HepG2 (cell line): ENCODE measurements around the gene TBCB. TPM values are rescaled to one million over a fixed set of nuclear protein-coding genes. Genes with fewer than 3 reads are reported as not detected.
A peak's percentile ranks its signal among the peaks of the same experiment; 100 is the strongest.

Experiments
- ARNT2 ChIP-seq: sonication (generic); formaldehyde crosslinking; IDR thresholded peaks from 2 replicates; pipeline ENCODE4 v1.8.0; 2022; ENCODE audit warnings: mild to moderate bottlenecking, low read depth, missing genetic modification reagents, moderate library complexity
- CEBPB ChIP-seq: IDR thresholded peaks from 2 replicates; pipeline ENCODE4 v1.6.1; 2011; ENCODE audit warnings: low read depth, low read length, improper control_type of control experiment, borderline replicate concordance
- EZH2 ChIP-seq: conservative IDR thresholded peaks from 2 replicates; pipeline ENCODE4 v1.6.1; 2012; ENCODE audit warnings: mild to moderate bottlenecking, low read depth, low read length, moderate library complexity
- FOXM1 ChIP-seq: sonication (generic); formaldehyde crosslinking; IDR thresholded peaks from 2 replicates; pipeline ENCODE4 v1.5.0; 2020; ENCODE audit warnings: missing genetic modification reagents
- GFI1 ChIP-seq: sonication (generic); formaldehyde crosslinking; IDR thresholded peaks from 2 replicates; pipeline ENCODE4 v1.5.0; 2020; ENCODE audit warnings: missing genetic modification reagents, mild to moderate bottlenecking, borderline replicate concordance
- JUN ChIP-seq: sonication (generic); formaldehyde crosslinking; IDR thresholded peaks from 2 replicates; pipeline ENCODE4 v1.4.0; 2020; ENCODE audit warnings: mild to moderate bottlenecking, missing genetic modification reagents
- NFE2 ChIP-seq: sonication (generic); formaldehyde crosslinking; IDR thresholded peaks from 2 replicates; pipeline ENCODE4 v1.4.0; 2020; ENCODE audit warnings: missing genetic modification reagents
- NFKBIZ ChIP-seq: IDR thresholded peaks from 2 replicates; pipeline ENCODE4 v1.6.1; 2018; ENCODE audit warnings: missing genetic modification reagents, missing compliant biosample characterization
- NR3C1 ChIP-seq: sonication (generic); formaldehyde crosslinking; IDR thresholded peaks from 2 replicates; pipeline ENCODE4 v1.4.0; 2020; ENCODE audit warnings: missing genetic modification reagents
- PAF1 ChIP-seq: IDR thresholded peaks from 2 replicates; pipeline ENCODE4 v1.6.1; 2016; ENCODE audit warnings: missing genetic modification reagents, missing compliant biosample characterization
- REL ChIP-seq: sonication (generic); formaldehyde crosslinking; conservative IDR thresholded peaks from 2 replicates; pipeline ENCODE4 v1.8.0; 2022; ENCODE audit warnings: mild to moderate bottlenecking, missing genetic modification reagents, moderate library complexity
- REPIN1 ChIP-seq: sonication (generic); formaldehyde crosslinking; IDR thresholded peaks from 2 replicates; pipeline ENCODE4 v1.8.0; 2022; ENCODE audit warnings: missing genetic modification reagents, low read depth, mild to moderate bottlenecking, borderline replicate concordance
- SATB2 ChIP-seq: sonication (generic); formaldehyde crosslinking; IDR thresholded peaks from 2 replicates; pipeline ENCODE4 v1.5.0; 2020; ENCODE audit warnings: missing genetic modification reagents
- SSRP1 ChIP-seq: IDR thresholded peaks from 2 replicates; pipeline ENCODE4 v1.6.1; 2016; ENCODE audit warnings: control low read depth
- TAF1 ChIP-seq: sonication (generic); formaldehyde crosslinking; IDR thresholded peaks from 2 replicates; pipeline ENCODE4 v1.4.0; 2020; ENCODE audit warnings: missing genetic modification reagents
- YY1 ChIP-seq: IDR thresholded peaks from 2 replicates; pipeline ENCODE4 v1.6.1; 2011; ENCODE audit warnings: low read length, low read depth, moderate library complexity, mild to moderate bottlenecking; ENCODE audit not compliant: insufficient read depth, insufficient replicate concordance
- ZNF207 ChIP-seq: fragments of 450-650 bp; IDR thresholded peaks from 2 replicates; pipeline ENCODE4 v1.6.1; 2016; ENCODE audit warnings: antibody characterized with exemption, borderline replicate concordance
- ZNF329 ChIP-seq: sonication (generic); formaldehyde crosslinking; IDR thresholded peaks from 2 replicates; pipeline ENCODE4 v1.9.0; 2021; ENCODE audit warnings: low read depth, mild to moderate bottlenecking, missing genetic modification reagents
- ZNF33B ChIP-seq: sonication (generic); formaldehyde crosslinking; IDR thresholded peaks from 2 replicates; pipeline ENCODE4 v1.5.1; 2020; ENCODE audit warnings: mild to moderate bottlenecking, missing genetic modification reagents
- ZNF367 ChIP-seq: sonication (generic); formaldehyde crosslinking; IDR thresholded peaks from 2 replicates; pipeline ENCODE4 v1.4.0; 2020; ENCODE audit warnings: missing genetic modification reagents, borderline replicate concordance
- ZSCAN30 ChIP-seq: sonication (generic); formaldehyde crosslinking; IDR thresholded peaks from 2 replicates; pipeline ENCODE4 v1.5.0; 2020; ENCODE audit warnings: mild to moderate bottlenecking, missing genetic modification reagents
- polyA plus RNA-seq, 8 experiments: library from polyadenylated mRNA; depleted of rRNA in 3 of 8; stranded (reverse) in 7 of 8; unstranded in 1 of 8; fragments of >200 nt; fragmentation: Illumina TruSeq in 4 of 8; extraction: Trizol in 4 of 8; gene quantifications; 2 replicates each; pipeline versions ENCODE4 v1.2.1 to v1.2.3, GENCODE V29; 2011 to 2016; ENCODE audit warnings: low read depth in 4 of 8, missing spikeins in 1 of 8, mixed read lengths in 1 of 8; ENCODE audit not compliant: insufficient read depth in 1 of 8
- total RNA-seq, 5 experiments: library from RNA; depleted of rRNA; stranded (reverse); fragments of >200 nt; fragmentation: Illumina TruSeq; extraction: Trizol; gene quantifications; 2 replicates each; pipeline ENCODE4 v1.2.3, GENCODE V29; 2016; ENCODE audit warnings: low read depth in 1 of 5
- TF ChIP-seq, protein P1 (sequence below): sonication (generic); formaldehyde crosslinking; IDR thresholded peaks from 2 replicates; pipeline ENCODE4 v1.4.0; 2020; ENCODE audit warnings: missing genetic modification reagents; ENCODE audit errors: not compliant biosample characterization
- TF ChIP-seq, protein P2 (sequence below): sonication (generic); formaldehyde crosslinking; IDR thresholded peaks from 2 replicates; pipeline ENCODE4 v1.8.0; 2022; ENCODE audit warnings: low read depth, missing genetic modification reagents
- TF ChIP-seq, protein P3 (sequence below), 2 experiments: sonication (generic) in 1 of 2; formaldehyde crosslinking in 1 of 2; IDR thresholded peaks; 2 replicates each; pipeline versions ENCODE4 v1.4.0 to v1.6.1; 2016 to 2020; ENCODE audit warnings: borderline replicate concordance in 1 of 2, low read depth in 1 of 2, mild to moderate bottlenecking in 1 of 2, missing genetic modification reagents in 1 of 2

Gene TBCB
- total and polyA plus RNA-seq, 2 of the 13 experiments (the other 11 are each of a cell fraction or from before 2014, with no cell fraction given), result 271 to 276 TPM

DNA sequence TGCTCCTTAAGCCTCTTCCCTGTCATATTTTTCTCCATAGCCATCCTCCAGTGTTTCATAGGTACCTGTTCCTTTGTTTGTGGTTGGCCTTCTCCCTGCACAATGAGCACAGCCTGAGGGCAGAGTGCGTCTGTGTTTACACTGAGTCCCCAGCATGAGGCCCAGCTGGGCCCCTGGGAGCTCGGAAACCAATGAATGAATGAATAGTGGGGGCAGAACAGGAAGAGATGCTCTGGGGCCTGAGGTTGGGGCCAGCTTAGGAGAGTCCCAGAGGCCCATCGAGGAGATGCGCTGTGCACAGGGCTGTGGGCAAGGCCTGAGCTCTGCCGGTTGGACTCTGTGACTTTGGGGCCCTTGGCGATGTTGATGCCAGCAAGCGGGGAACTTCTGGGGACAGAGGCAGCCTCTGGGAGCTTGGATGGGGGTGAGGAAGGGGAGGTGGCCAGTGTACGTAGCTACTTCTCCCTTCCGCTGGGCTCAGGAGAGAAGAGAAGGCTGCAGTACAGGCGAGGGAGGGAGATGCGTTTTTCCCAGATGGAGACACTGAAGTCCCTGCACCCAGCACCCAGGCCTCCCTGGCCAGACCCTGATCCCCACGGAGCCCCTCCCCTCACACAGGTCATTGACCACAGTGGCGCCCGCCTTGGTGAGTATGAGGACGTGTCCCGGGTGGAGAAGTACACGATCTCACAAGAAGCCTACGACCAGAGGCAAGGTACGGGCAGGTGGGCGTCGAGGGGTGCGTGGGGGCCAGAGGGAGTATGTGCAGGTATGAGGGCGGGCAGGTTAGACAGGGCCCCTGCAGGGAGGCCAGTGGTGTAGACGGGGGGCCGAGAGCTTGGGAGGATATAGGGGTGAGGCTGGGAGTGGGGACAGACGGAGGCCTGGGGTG, 5.1 kb downstream of the TBCB start (continued):
- TF ChIP-seq, protein P1, sequence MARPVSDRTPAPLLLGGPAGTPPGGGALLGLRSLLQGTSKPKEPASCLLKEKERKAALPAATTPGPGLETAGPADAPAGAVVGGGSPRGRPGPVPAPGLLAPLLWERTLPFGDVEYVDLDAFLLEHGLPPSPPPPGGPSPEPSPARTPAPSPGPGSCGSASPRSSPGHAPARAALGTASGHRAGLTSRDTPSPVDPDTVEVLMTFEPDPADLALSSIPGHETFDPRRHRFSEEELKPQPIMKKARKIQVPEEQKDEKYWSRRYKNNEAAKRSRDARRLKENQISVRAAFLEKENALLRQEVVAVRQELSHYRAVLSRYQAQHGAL, result no peak
- no peak for TF ChIP-seq NFE2 (CRISPR knock-in tag)
- TF ChIP-seq ZNF367 (CRISPR knock-in tag), result no peak
- no peak for TF ChIP-seq ZNF33B
- no peak for TF ChIP-seq NR3C1 (CRISPR knock-in tag)
- TF ChIP-seq FOXM1 (CRISPR knock-in tag), result no peak
- no peak for TF ChIP-seq ZNF207
- no peak for TF ChIP-seq SSRP1
- TF ChIP-seq ARNT2 (CRISPR knock-in tag), result no peak
- peak; percentile 78 for TF ChIP-seq NFKBIZ (CRISPR knock-in tag)
- no peak for TF ChIP-seq SATB2 (CRISPR knock-in tag)
- peak; percentile 64; the same call in 1 of the 2 replicates for TF ChIP-seq GFI1
- no peak for TF ChIP-seq ZNF329
- no peak for TF ChIP-seq EZH2
- peak; percentile 78 for TF ChIP-seq TAF1 (CRISPR knock-in tag)
- no peak for TF ChIP-seq ZSCAN30 (CRISPR knock-in tag)
- TF ChIP-seq JUN (CRISPR knock-in tag), result peak; percentile 63; the same call in 1 of the 2 replicates
- no peak for TF ChIP-seq PAF1 (CRISPR knock-in tag)
- TF ChIP-seq, protein P2, sequence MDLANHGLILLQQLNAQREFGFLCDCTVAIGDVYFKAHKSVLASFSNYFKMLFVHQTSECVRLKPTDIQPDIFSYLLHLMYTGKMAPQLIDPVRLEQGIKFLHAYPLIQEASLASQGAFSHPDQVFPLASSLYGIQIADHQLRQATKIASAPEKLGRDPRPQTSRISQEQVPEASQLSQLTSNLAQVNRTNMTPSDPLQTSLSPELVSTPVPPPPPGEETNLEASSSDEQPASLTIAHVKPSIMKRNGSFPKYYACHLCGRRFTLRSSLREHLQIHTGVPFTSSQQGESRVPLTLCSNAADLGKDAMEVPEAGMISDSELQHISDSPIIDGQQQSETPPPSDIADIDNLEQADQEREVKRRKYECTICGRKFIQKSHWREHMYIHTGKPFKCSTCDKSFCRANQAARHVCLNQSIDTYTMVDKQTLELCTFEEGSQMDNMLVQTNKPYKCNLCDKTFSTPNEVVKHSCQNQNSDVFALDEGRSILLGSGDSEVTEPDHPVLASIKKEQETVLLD (CRISPR knock-in tag), result 0 out of 2 replicates have a peak, but pooled peaks have one; percentile 13
- TF ChIP-seq REPIN1, result peak; percentile 78
- TF ChIP-seq REL, result 0 out of 2 replicates have a peak, but pooled peaks have one; percentile 53
- peak; percentile 56 for TF ChIP-seq YY1
- TF ChIP-seq, protein P3, sequence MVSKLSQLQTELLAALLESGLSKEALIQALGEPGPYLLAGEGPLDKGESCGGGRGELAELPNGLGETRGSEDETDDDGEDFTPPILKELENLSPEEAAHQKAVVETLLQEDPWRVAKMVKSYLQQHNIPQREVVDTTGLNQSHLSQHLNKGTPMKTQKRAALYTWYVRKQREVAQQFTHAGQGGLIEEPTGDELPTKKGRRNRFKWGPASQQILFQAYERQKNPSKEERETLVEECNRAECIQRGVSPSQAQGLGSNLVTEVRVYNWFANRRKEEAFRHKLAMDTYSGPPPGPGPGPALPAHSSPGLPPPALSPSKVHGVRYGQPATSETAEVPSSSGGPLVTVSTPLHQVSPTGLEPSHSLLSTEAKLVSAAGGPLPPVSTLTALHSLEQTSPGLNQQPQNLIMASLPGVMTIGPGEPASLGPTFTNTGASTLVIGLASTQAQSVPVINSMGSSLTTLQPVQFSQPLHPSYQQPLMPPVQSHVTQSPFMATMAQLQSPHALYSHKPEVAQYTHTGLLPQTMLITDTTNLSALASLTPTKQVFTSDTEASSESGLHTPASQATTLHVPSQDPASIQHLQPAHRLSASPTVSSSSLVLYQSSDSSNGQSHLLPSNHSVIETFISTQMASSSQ (IDR thresholded peaks at IDR 0.05; ENCODE audit: low read depth), result peak; percentile 44; the same call in 1 of the 2 replicates
- TF ChIP-seq, protein P3 (CRISPR knock-in tag; IDR thresholded peaks at IDR 0.05; ENCODE audit: borderline replicate concordance), result peak; percentile 69; the same call in 1 of the 2 replicates
- TF ChIP-seq CEBPB, result no peak
